ENCODE data around the gene BMPR1B.

The BMPR1B gene

DNA sequence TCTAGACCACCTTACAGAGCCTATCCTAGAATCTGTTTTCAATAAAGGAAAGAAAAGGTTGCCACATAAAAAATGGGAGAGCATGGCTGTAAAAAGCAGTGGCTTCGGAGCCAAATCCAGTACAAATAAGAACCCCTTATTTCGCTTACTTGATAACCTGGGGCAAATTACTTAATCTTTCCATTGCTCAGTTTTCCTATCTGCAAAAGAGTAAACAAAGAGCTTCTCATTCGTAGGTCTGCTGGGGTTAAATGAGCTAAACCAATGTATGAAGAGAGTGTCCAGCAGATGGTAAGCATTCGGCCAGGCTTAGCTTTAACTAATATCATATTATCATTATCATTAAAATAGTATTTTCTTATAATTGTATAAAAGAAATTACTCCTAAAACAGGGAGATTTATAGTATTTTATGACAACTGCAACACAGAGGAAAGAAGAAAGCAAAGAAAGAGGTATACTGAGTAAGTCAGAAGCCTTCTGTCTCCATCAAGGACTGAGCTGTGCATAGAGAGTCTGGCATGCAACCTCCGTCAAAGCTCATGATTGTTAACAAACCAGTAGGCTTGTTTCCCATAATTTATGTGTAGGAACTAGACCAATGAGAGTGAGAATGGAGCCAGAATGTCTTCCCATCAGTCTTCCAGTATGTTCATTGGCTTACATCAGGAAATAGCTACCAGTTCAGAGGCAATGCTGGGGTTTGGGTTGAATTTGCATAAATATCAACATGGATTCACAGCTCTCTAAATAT, 426.1 kb downstream of the BMPR1B start:
- no peak for DNase-seq

GRCh38 chr4:95186666-95187065, 428.9 kb downstream of the BMPR1B start:
- no peak for DNase-seq

DNA sequence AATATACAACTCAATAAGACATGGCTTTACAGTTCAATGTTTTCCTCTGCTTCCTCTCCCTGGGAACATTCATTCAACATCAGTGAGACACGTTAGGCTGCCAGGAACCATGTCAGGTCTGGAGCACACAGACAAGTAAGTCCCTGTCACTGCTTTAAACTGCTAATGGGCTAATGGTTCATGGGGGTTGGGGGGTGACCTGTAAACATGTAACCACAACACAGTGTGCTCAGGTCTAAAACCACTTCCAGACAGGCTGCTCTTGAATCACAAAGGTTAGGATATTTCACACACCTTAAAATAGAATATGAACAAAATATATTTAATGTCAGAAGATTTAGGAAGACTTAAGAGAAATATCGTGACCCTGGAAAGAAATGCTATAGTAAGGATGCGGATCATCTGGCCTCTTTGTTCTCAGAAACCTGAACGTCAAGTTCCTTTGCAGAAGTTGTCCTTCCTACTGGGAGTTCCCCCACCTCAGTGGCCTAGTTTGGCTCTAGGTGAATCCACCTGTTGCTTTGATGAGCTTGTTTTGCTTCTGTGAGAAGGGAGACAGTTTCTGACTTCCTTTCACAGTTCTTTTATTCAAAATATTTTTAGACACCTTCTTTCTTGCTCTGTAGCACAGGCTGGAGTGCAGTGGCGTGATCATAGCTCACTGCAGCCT, 431.1 kb downstream of the BMPR1B start:
- no peak for DNase-seq

GRCh38 chr4:95190751-95191436, 433.1 kb downstream of the BMPR1B start:
- peak in 26 of 51 donors; percentile 10 to 80 (median 36) for DNase-seq

DNA sequence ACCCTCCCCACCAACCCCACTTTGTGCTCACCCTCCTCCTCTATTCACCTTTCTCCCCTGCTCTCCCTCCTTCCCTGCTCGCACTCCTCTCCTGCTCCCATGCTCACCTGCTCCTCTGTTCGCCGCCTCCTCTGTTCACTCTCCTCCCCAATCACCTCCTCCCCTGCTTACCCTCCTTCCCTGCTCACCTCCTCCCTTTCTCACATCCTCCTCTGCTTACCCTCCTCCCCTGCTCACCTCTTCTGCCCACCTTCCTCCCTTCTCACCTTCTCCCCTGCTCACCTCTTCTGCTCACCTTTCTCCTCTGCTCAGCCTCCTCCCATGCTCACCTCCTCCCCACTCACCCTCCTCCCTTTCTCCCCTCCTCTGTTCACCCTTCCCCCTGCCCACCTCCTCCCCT, 433.8 kb downstream of the BMPR1B start:
- DNase-seq: no peak

DNA sequence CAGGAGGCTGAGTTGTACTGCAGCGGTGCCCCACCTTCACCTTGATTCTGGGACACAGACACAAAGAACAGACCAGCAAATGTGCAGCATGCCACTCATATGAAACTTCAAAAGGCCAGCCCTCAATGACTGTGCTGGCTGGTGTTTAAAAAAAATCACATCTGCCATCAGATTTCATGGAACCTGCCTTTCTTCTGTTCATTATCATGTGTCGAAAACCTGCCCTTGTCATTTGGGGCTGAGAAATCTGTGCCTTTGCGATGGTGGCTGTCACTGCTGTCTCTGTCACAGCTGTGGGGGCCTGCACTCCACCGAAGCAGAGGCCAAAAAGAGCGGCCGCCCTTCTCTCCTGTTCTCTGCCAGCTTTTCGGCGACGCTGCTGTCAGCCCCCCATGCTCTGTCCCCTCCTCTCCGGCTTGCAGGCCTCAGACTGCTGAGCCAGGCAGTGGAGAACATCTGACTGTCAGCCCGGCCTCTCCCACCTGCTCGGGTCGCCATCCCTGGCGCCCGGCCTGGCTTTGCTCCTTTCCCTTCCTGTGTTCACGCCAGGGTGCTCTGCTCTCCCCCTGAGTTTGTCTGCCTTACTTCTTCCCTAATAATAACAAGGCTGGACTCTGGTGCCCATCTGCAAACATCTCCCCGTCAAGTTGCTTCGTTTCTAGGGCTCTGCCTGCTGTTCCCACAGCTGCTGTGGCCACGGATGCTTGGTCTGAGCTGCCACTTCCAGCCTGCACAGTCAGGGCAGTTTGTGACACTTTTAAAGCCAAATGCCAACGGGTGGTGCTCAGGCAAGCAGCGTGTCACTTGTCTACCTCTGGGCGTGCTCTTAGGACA, 435.9 kb downstream of the BMPR1B start:
- DNase-seq: peak in 23 of 51 donors; percentile 14 to 71 (median 29)

- no peak for DNase-seq
Observed at GRCh38 chr4:95197353-95197752, 439.6 kb downstream of the BMPR1B start.

DNA sequence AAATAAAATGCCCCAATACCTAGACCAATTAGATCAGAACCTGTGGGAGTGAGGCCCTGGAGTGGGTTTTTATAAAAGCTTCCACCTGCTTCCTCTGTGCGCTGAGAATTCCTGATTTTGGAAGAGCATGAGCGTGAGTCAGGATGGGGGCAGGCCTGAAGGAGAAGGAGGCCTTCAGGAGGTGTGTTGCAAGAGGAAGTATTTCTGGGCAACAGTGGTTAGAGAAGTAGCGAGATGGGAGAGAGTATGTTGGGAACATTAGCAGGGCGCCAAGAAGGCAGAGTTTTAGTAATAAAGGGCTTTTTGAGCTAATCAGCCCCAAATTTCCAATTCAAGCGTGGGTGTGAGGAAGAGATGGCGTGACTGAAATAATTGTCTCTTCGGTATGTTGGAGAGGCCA, 441.2 kb downstream of the BMPR1B start:
- no peak for DNase-seq

- peak in 4 of 51 donors; percentile 9 to 32 (median 12) for DNase-seq
Observed at GRCh38 chr4:95204267-95204844, 446.6 kb downstream of the BMPR1B start.

- DNase-seq: peak in 5 of 51 donors; percentile 12 to 49 (median 19)
Observed at GRCh38 chr4:95204873-95205272, 447.1 kb downstream of the BMPR1B start.
